ENCODE measurements around the gene TTC27.
"Not testable (repeated sequence)": the region's sequence is repeated elsewhere in the genome, so short reads cannot be mapped to it uniquely, and the experiment has no call there.

TTC27 gene

GRCh38 chr2:32806857-32807256 lies 179.0 kb downstream of the TTC27 start:
- DNase-seq (ENCODE audit: low read depth in 2 of 2) = no peak

GRCh38 chr2:32807662-32808061 lies 179.8 kb downstream of the TTC27 start:
- no peak for DNase-seq (ENCODE audit: low read depth in 2 of 2)

- no peak for DNase-seq (ENCODE audit: low read depth in 2 of 2)
Measured at GRCh38 chr2:32810909-32811495, 183.2 kb downstream of the TTC27 start.

GRCh38 chr2:32811696-32812095 lies 183.8 kb downstream of the TTC27 start:
- no peak for DNase-seq (ENCODE audit: low read depth in 2 of 2)

- no peak for DNase-seq (ENCODE audit: low read depth in 2 of 2)
Measured at GRCh38 chr2:32812316-32812715, 184.5 kb downstream of the TTC27 start.

GRCh38 chr2:32820088-32820487 lies 192.2 kb downstream of the TTC27 start:
- no peak for DNase-seq (ENCODE audit: low read depth in 2 of 2)

GRCh38 chr2:32820701-32821100 lies 192.9 kb downstream of the TTC27 start:
- DNase-seq (ENCODE audit: low read depth in 2 of 2) = no peak

GRCh38 chr2:32824070-32824809 lies 196.4 kb downstream of the TTC27 start:
- DNase-seq (ENCODE audit: low read depth in 2 of 2) = no peak

- DNase-seq (ENCODE audit: low read depth in 2 of 2) = no peak
Measured at GRCh38 chr2:32825291-32825712, 197.5 kb downstream of the TTC27 start.

GRCh38 chr2:32830196-32830595 lies 202.3 kb downstream of the TTC27 start:
- DNase-seq (ENCODE audit: low read depth in 2 of 2) = no peak

GRCh38 chr2:32832821-32833220 lies 205.0 kb downstream of the TTC27 start:
- no peak for DNase-seq (ENCODE audit: low read depth in 2 of 2)

- DNase-seq (ENCODE audit: low read depth in 2 of 2) = no peak
Measured at GRCh38 chr2:32833709-32834108, 205.9 kb downstream of the TTC27 start.

GRCh38 chr2:32835148-32835547 lies 207.3 kb downstream of the TTC27 start:
- DNase-seq (ENCODE audit: low read depth in 2 of 2) = no peak

GRCh38 chr2:32836933-32837332 lies 209.1 kb downstream of the TTC27 start:
- no peak for DNase-seq (ENCODE audit: low read depth in 2 of 2)

GRCh38 chr2:32838418-32838817 lies 210.6 kb downstream of the TTC27 start:
- no peak for DNase-seq (ENCODE audit: low read depth in 2 of 2)

- DNase-seq (ENCODE audit: low read depth in 2 of 2) = no peak
Measured at GRCh38 chr2:32838949-32839348, 211.1 kb downstream of the TTC27 start.

GRCh38 chr2:32841931-32842898 lies 214.4 kb downstream of the TTC27 start:
- DNase-seq (ENCODE audit: low read depth in 2 of 2) = no peak

- no peak for DNase-seq (ENCODE audit: low read depth in 2 of 2)
Measured at GRCh38 chr2:32843699-32844098, 215.8 kb downstream of the TTC27 start.

- DNase-seq (ENCODE audit: low read depth in 2 of 2) = no peak
Measured at GRCh38 chr2:32844253-32844652, 216.4 kb downstream of the TTC27 start.

- not testable (repeated sequence) for DNase-seq (ENCODE audit: low read depth in 2 of 2)
Measured at GRCh38 chr2:32846274-32846673, 218.4 kb downstream of the TTC27 start.

- no peak for DNase-seq (ENCODE audit: low read depth in 2 of 2)
Measured at GRCh38 chr2:32847734-32848133, 219.9 kb downstream of the TTC27 start.

- no peak for DNase-seq (ENCODE audit: low read depth in 2 of 2)
Measured at GRCh38 chr2:32849456-32850194, 221.8 kb downstream of the TTC27 start.
